ENCODE measurements around the gene PSMC3IP.

DNA sequence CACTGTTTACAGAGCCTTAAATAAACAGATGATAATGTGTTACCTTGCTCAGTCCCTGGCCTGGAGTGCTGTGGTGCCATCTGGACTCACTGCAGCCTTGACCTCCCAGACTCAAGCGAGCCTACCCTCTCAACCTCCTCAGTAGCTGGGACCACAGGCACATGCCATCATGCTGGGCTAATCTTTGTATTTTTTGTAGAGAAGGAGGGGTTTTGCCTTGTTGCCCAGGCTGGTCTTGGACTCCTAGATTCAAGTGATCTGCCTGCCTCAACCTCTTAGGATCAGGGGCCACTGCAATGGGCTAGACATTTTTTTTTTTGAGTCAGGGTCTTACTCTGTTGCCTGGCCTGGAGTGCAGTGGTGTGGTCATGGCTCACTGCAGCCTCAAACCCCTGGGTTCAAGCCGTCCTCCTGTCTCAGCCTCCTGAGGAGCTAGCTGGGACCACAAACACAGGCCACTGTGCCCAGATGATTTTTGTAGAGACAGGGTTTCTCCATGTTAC is 46.5 kb downstream of the PSMC3IP start:
- TF ChIP-seq, protein P1, sequence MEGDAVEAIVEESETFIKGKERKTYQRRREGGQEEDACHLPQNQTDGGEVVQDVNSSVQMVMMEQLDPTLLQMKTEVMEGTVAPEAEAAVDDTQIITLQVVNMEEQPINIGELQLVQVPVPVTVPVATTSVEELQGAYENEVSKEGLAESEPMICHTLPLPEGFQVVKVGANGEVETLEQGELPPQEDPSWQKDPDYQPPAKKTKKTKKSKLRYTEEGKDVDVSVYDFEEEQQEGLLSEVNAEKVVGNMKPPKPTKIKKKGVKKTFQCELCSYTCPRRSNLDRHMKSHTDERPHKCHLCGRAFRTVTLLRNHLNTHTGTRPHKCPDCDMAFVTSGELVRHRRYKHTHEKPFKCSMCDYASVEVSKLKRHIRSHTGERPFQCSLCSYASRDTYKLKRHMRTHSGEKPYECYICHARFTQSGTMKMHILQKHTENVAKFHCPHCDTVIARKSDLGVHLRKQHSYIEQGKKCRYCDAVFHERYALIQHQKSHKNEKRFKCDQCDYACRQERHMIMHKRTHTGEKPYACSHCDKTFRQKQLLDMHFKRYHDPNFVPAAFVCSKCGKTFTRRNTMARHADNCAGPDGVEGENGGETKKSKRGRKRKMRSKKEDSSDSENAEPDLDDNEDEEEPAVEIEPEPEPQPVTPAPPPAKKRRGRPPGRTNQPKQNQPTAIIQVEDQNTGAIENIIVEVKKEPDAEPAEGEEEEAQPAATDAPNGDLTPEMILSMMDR (optimal IDR thresholded peaks at IDR 0.05 in 1 of 3, IDR thresholded peaks at IDR 0.05 in 1 of 3, conservative IDR thresholded peaks at IDR 0.05 in 1 of 3; ENCODE audit: extremely low read depth in 1 of 3, insufficient read depth in 2 of 3, low read length in 3 of 3), result no peak
- no peak for TF ChIP-seq EZH2 (IDR thresholded peaks at IDR 0.05; ENCODE audit: low read length)
